ENCODE measurements around the gene TOR2A. TPM values are rescaled to one million over a fixed set of nuclear protein-coding genes. Genes with fewer than 3 reads are reported as not detected.

The TOR2A gene
- total RNA-seq, 5 donors from 2014 or later (not counting 1 experiment from before 2014, with no cell fraction given): 7.7 to 18.4 (median 15.5) TPM

- POLR2A ChIA-PET: no interaction called here
- H3K27ac Mint-ChIP-seq: no peak overlapping the region
- H3K4me1 ChIP-seq (ENCODE audit: control insufficient read depth in 1 of 2, extremely low read depth in 1 of 2, insufficient read depth in 2 of 2, low read length in 2 of 2): peaks cover 0 to under 1% of the 10 kb centered on the region in 2 experiments
Measured at GRCh38 chr9:127741831-127742434, 6.8 kb upstream of the TOR2A start.

GRCh38 chr9:127739614-127740330 lies 4.7 kb upstream of the TOR2A start:
- CTCF ChIA-PET: no interaction called here
- Histone ChIP-seq H3K27ac (ENCODE audit: low read length) (no peak overlapping the region), H3K4me1 (ENCODE audit: control insufficient read depth in 1 of 2, extremely low read depth in 1 of 2, insufficient read depth in 2 of 2, low read length in 2 of 2) (peaks cover 2 to 11% of the 10 kb centered on the region in 2 experiments), H3K9me3 (no peaks in the 10 kb centered on the region), H3K27me3 (replicated peaks in 1 of 2; ENCODE audit: control insufficient read depth in 2 of 2, extremely low read depth in 1 of 2, insufficient read depth in 2 of 2, low read length in 1 of 2) (no peaks in the 10 kb centered on the region), H3K4me3 (ENCODE audit: control insufficient read depth in 1 of 2, extremely low read depth in 1 of 2, low read length in 1 of 2) (no peak overlapping the region), H3K36me3 (ENCODE audit: control insufficient read depth in 2 of 2, extremely low read depth in 1 of 2, insufficient read depth in 1 of 2, low read length in 1 of 2) (peaks cover 34 to 63% of the 10 kb centered on the region in 2 donors)
- ATAC-seq (replicated peaks in 1 of 4) (no peak), DNase-seq (no peak)
- H3K9me3 Mint-ChIP-seq: no peaks in the 10 kb centered on the region
- 97% methylated on average over 18 of the region's 19 CpGs for WGBS (ENCODE audit: insufficient coverage)
- no peak overlapping the region for H3K4me3 Mint-ChIP-seq
- peaks cover 22% of the 10 kb centered on the region for H3K36me3 Mint-ChIP-seq
- H3K4me1 Mint-ChIP-seq: peaks cover 5 to 11% (median 7%) of the 10 kb centered on the region in 3 donors
- H3K27ac Mint-ChIP-seq: no peak overlapping the region
- H3K27me3 Mint-ChIP-seq: no peaks in the 10 kb centered on the region
- POLR2A ChIA-PET: no interaction called here

More at GRCh38 chr9:127741831-127742434, 6.8 kb upstream of the TOR2A start:
- Mint-ChIP-seq H3K4me3 (no peak overlapping the region), H3K9me3 (no peaks in the 10 kb centered on the region), H3K4me1 (peaks cover 4 to 10% (median 8%) of the 10 kb centered on the region in 3 donors), H3K36me3 (peaks cover 35% of the 10 kb centered on the region), H3K27me3 (no peaks in the 10 kb centered on the region)
- no peaks in the 10 kb centered on the region for H3K27me3 ChIP-seq (replicated peaks in 1 of 2; ENCODE audit: control insufficient read depth in 2 of 2, extremely low read depth in 1 of 2, insufficient read depth in 2 of 2, low read length in 1 of 2)
- peaks cover 34 to 78% of the 10 kb centered on the region in 2 donors for H3K36me3 ChIP-seq (ENCODE audit: control insufficient read depth in 2 of 2, extremely low read depth in 1 of 2, insufficient read depth in 1 of 2, low read length in 1 of 2)
- CTCF ChIA-PET: no interaction called here
- no peaks in the 10 kb centered on the region for H3K9me3 ChIP-seq
- H3K4me3 ChIP-seq (ENCODE audit: control insufficient read depth in 1 of 2, extremely low read depth in 1 of 2, low read length in 1 of 2): no peak overlapping the region
- DNase-seq: no peak
- ATAC-seq (replicated peaks in 1 of 4): no peak
- WGBS (ENCODE audit: insufficient coverage): 99% methylated on average over 34 of the region's 38 CpGs
- no peak overlapping the region for H3K27ac ChIP-seq (ENCODE audit: low read length)

- ChIA-PET CTCF (no interaction called here), POLR2A (no interaction called here)
- no peak overlapping the region for H3K27ac ChIP-seq (ENCODE audit: low read length)
- no peak overlapping the region for H3K4me3 ChIP-seq (ENCODE audit: control insufficient read depth in 1 of 2, extremely low read depth in 1 of 2, low read length in 1 of 2)
- Mint-ChIP-seq H3K9me3 (no peaks in the 10 kb centered on the region), H3K36me3 (peaks cover 18% of the 10 kb centered on the region), H3K27ac (no peak overlapping the region), H3K4me1 (peaks cover 5 to 20% (median 17%) of the 10 kb centered on the region in 3 donors), H3K4me3 (no peak overlapping the region), H3K27me3 (no peaks in the 10 kb centered on the region)
- WGBS (ENCODE audit: insufficient coverage): 97% methylated on average over 11 of the region's 13 CpGs
- H3K9me3 ChIP-seq: no peaks in the 10 kb centered on the region
- H3K27me3 ChIP-seq (replicated peaks in 1 of 2; ENCODE audit: control insufficient read depth in 2 of 2, extremely low read depth in 1 of 2, insufficient read depth in 2 of 2, low read length in 1 of 2): no peaks in the 10 kb centered on the region
- H3K4me1 ChIP-seq (ENCODE audit: control insufficient read depth in 1 of 2, extremely low read depth in 1 of 2, insufficient read depth in 2 of 2, low read length in 2 of 2): peaks cover 2 to 22% of the 10 kb centered on the region in 2 experiments
- H3K36me3 ChIP-seq (ENCODE audit: control insufficient read depth in 2 of 2, extremely low read depth in 1 of 2, insufficient read depth in 1 of 2, low read length in 1 of 2): peaks cover 29 to 53% of the 10 kb centered on the region in 2 donors
- DNase-seq: no peak
- ATAC-seq (replicated peaks in 1 of 4): no peak
Measured at GRCh38 chr9:127738666-127739065, 3.6 kb upstream of the TOR2A start.

GRCh38 chr9:127735530-127736185 lies 564 bp upstream of the TOR2A start:
- H3K27ac ChIP-seq (ENCODE audit: low read length): peak overlapping the region; percentile 95
- POLR2A ChIA-PET: interaction anchor here in 1 of 2 donors (0.6 kb wide), 1 partner anchor 180 kb away, joined by 5 read pairs; no protein-coding TSS in a partner anchor

GRCh38 chr9:127734247-127734746 lies 797 bp downstream of the TOR2A start:
- Mint-ChIP-seq H3K4me1 (peaks cover 5 to 22% (median 18%) of the 10 kb centered on the region in 3 donors), H3K9me3 (no peaks in the 10 kb centered on the region), H3K36me3 (peaks cover 16% of the 10 kb centered on the region)

More at GRCh38 chr9:127735530-127736185, 564 bp upstream of the TOR2A start:
- WGBS (ENCODE audit: insufficient coverage): 86% methylated on average over 9 of the region's 15 CpGs
- Histone ChIP-seq H3K36me3 (ENCODE audit: control insufficient read depth in 2 of 2, extremely low read depth in 1 of 2, insufficient read depth in 1 of 2, low read length in 1 of 2) (peaks cover 17 to 39% of the 10 kb centered on the region in 2 donors), H3K9me3 (no peaks in the 10 kb centered on the region), H3K4me1 (ENCODE audit: control insufficient read depth in 1 of 2, extremely low read depth in 1 of 2, insufficient read depth in 2 of 2, low read length in 2 of 2) (peaks cover 2 to 23% of the 10 kb centered on the region in 2 experiments), H3K4me3 (ENCODE audit: control insufficient read depth in 1 of 2, extremely low read depth in 1 of 2, low read length in 1 of 2) (no peak overlapping the region), H3K27me3 (replicated peaks in 1 of 2; ENCODE audit: control insufficient read depth in 2 of 2, extremely low read depth in 1 of 2, insufficient read depth in 2 of 2, low read length in 1 of 2) (no peaks in the 10 kb centered on the region)
- peak overlapping the region; percentile 82 to 94 (median 85) for H3K4me3 Mint-ChIP-seq
- H3K27ac Mint-ChIP-seq: peak overlapping the region; percentile 92 to 97
- H3K27me3 Mint-ChIP-seq: no peaks in the 10 kb centered on the region
- ATAC-seq (replicated peaks in 1 of 4) (no peak), DNase-seq (no peak)
- CTCF ChIA-PET: interaction anchor here (0.5 to 2.3 kb wide), 13 partner anchors 10 to 186 kb away, joined by 3 to 22 read pairs (median 5); partner anchors contain the start of genes CDK9 (in 1 of the 2), PTRH1 (in 1 of the 2), SH2D3C (in 1 of the 2) and TTC16 (in 1 of the 2)
- H3K36me3 Mint-ChIP-seq: peaks cover 17% of the 10 kb centered on the region
- peaks cover 5 to 22% (median 18%) of the 10 kb centered on the region in 3 donors for H3K4me1 Mint-ChIP-seq
- H3K9me3 Mint-ChIP-seq: no peaks in the 10 kb centered on the region

GRCh38 chr9:127733614-127734013 lies 1.5 kb downstream of the TOR2A start:
- Histone ChIP-seq H3K27me3 (replicated peaks in 1 of 2; ENCODE audit: control insufficient read depth in 2 of 2, extremely low read depth in 1 of 2, insufficient read depth in 2 of 2, low read length in 1 of 2) (no peaks in the 10 kb centered on the region), H3K4me3 (ENCODE audit: control insufficient read depth in 1 of 2, extremely low read depth in 1 of 2, low read length in 1 of 2) (no peak overlapping the region), H3K36me3 (ENCODE audit: control insufficient read depth in 2 of 2, extremely low read depth in 1 of 2, insufficient read depth in 1 of 2, low read length in 1 of 2) (peaks cover 9 to 19% of the 10 kb centered on the region in 2 donors), H3K9me3 (no peaks in the 10 kb centered on the region), H3K27ac (ENCODE audit: low read length) (no peak overlapping the region), H3K4me1 (ENCODE audit: control insufficient read depth in 1 of 2, extremely low read depth in 1 of 2, insufficient read depth in 2 of 2, low read length in 2 of 2) (peaks cover 2 to 23% of the 10 kb centered on the region in 2 experiments)
- peak overlapping the region in 1 of 2 donors; percentile 70 for H3K27ac Mint-ChIP-seq
- ATAC-seq (replicated peaks in 1 of 4) (no peak), DNase-seq (no peak)
- no peaks in the 10 kb centered on the region for H3K27me3 Mint-ChIP-seq
- H3K36me3 Mint-ChIP-seq: peaks cover 13% of the 10 kb centered on the region
- H3K9me3 Mint-ChIP-seq: no peaks in the 10 kb centered on the region
- peak overlapping the region; percentile 45 to 85 (median 82) for H3K4me3 Mint-ChIP-seq
- POLR2A ChIA-PET: no interaction called here
- CTCF ChIA-PET: interaction anchor here in 1 of 2 donors (2.3 kb wide), 1 partner anchor 18 kb away, joined by 20 read pairs; the partner anchor contains the start of genes PTRH1 and TTC16
- H3K4me1 Mint-ChIP-seq: peaks cover 5 to 22% (median 18%) of the 10 kb centered on the region in 3 donors
- 100% methylated on average over 1 of the region's 2 CpGs for WGBS (ENCODE audit: insufficient coverage)

More at GRCh38 chr9:127734247-127734746, 797 bp downstream of the TOR2A start:
- peak in 2 of 35 experiments; percentile 12 to 20 for DNase-seq
- Mint-ChIP-seq H3K27ac (peak overlapping the region; percentile 70 to 71), H3K4me3 (peak overlapping the region; percentile 82 to 94 (median 85)), H3K27me3 (no peaks in the 10 kb centered on the region)
- Histone ChIP-seq H3K27ac (ENCODE audit: low read length) (peak overlapping the region; percentile 77), H3K27me3 (replicated peaks in 1 of 2; ENCODE audit: control insufficient read depth in 2 of 2, extremely low read depth in 1 of 2, insufficient read depth in 2 of 2, low read length in 1 of 2) (no peaks in the 10 kb centered on the region), H3K9me3 (no peaks in the 10 kb centered on the region), H3K4me1 (ENCODE audit: control insufficient read depth in 1 of 2, extremely low read depth in 1 of 2, insufficient read depth in 2 of 2, low read length in 2 of 2) (peaks cover 2 to 23% of the 10 kb centered on the region in 2 experiments), H3K4me3 (ENCODE audit: control insufficient read depth in 1 of 2, extremely low read depth in 1 of 2, low read length in 1 of 2) (peak overlapping the region; percentile 60 to 69), H3K36me3 (ENCODE audit: control insufficient read depth in 2 of 2, extremely low read depth in 1 of 2, insufficient read depth in 1 of 2, low read length in 1 of 2) (peaks cover 12 to 26% of the 10 kb centered on the region in 2 donors)
- ATAC-seq (replicated peaks in 1 of 4): no peak
- ChIA-PET POLR2A (no interaction called here), CTCF (interaction anchor here (0.6 to 2.3 kb wide), 27 partner anchors 19 to 520 kb away, joined by 3 to 22 read pairs (median 5); partner anchors contain the start of genes PTRH1 (in 2 of the 2), ST6GALNAC4 (in 2 of the 2), CDK9 (in 1 of the 2) and LRSAM1 (in 1 of the 2))
- WGBS (ENCODE audit: insufficient coverage): 75% methylated on average over 22 of the region's 22 CpGs
